AG04450 (cell line): ENCODE data around the gene SAAL1. TPM values are rescaled to one million over a fixed set of nuclear protein-coding genes. Genes with fewer than 3 reads are reported as not detected.

Experiments used
- CTCF ChIA-PET: fragments of 300-600, 350-600 bp; formaldehyde crosslinking; extraction: SDS; loops from one replicate; lab custom pipeline; 2022; ENCODE audit warnings: antibody characterized with exemption, inconsistent platforms; lab: Charles Lee
- POLR2A ChIA-PET: fragments of 350-600 bp; formaldehyde crosslinking; extraction: SDS; loops from one replicate; lab custom pipeline; 2021; ENCODE audit warnings: antibody characterized with exemption, inconsistent platforms; lab: Yijun Ruan, JAX
- DNase-seq: peaks from one replicate; pipeline ENCODE4 v3.0.0-alpha.2; 2011; ENCODE audit warnings: low read depth, low spot score
- H3K27ac ChIP-seq: one replicate; pipeline ENCODE4 v1.5.1; 2012; ENCODE audit warnings: low read depth, low read length, control low read depth
- H3K27me3 ChIP-seq: one replicate; pipeline ENCODE4 v1.6.0; 2012; ENCODE audit warnings: low read length; ENCODE audit not compliant: control insufficient read depth, insufficient read depth
- H3K4me3 ChIP-seq: 2 replicates; pipeline ENCODE4 v1.5.1; 2011; ENCODE audit warnings: mild to moderate bottlenecking, low read depth, low read length, control low read depth
- H3K9me3 ChIP-seq: 2 replicates; pipeline ENCODE4 v1.5.1; 2012; ENCODE audit warnings: low read length; ENCODE audit not compliant: control insufficient read depth, insufficient read depth
- CTCF ChIP-seq: IDR thresholded peaks from 2 replicates; pipeline ENCODE4 v1.5.1; 2011; ENCODE audit warnings: low read depth, low read length, control low read depth, inconsistent platforms
- polyA plus RNA-seq: library from polyadenylated mRNA; depleted of rRNA; stranded (reverse); fragments of >200 nt; gene quantifications from 2 replicates; pipeline ENCODE4 v1.2.3, GENCODE V29; 2011

The SAAL1 gene
- polyA plus RNA-seq, 1 experiment, result 17.0 TPM

DNA sequence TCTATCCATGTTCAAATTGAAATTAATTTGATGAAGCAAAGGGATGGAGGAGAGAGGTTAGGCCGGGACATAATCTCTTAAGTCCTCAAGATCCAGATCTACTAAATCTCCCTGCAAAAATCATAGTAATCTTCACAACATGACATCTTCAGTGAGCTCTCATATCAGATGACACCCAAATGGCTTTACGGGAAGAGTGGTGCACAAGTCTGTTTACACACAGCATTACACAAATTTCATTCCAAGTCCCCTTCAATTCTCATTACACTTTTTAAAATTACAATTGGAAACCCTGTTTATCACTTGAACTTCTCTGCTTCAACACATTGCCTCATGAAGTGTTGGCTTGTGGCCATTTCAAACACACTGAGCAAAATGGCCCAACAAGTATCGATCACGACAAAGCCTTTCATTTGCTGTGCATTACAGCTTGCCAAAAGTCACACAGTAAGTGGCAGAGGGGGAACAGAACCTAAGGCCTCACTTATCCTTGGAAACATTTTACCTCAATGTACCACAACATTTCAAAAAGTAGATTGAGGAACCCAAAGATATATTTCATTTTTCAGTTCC, 41.9 kb downstream of the SAAL1 start:
- H3K9me3 ChIP-seq, result no peaks in the 10 kb centered on the region
- no peak overlapping the region for H3K4me3 ChIP-seq
- no peak overlapping the region for H3K27ac ChIP-seq
- no peak for TF ChIP-seq CTCF
- no peak for DNase-seq
- H3K27me3 ChIP-seq, result no peaks in the 10 kb centered on the region
- CTCF ChIA-PET, result interaction anchor here (1.0 kb wide), 1 partner anchor 30 kb away, joined by 3 read pairs; no protein-coding TSS in a partner anchor
- POLR2A ChIA-PET, result no interaction called here

DNA sequence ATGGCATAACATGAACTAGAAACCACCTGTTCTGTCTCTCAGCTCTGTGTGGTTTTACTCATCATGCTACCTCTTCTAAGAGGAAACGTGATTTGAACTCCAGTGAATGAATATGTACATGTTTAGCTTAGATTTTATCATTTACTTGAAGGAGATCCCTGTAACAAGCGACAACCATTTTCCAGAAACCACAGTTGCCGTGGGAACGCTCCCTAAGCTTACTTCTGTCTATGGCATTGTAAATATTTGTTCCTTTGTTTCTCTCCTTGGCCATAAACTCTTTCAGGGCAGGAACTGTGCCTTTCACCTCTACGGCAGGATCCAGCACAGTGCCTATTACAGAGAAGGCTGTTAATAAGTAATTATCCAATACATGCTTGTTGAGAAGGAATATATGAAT, 42.8 kb downstream of the SAAL1 start:
- CTCF ChIA-PET, result interaction anchor here (1.0 kb wide), 1 partner anchor 29 kb away, joined by 3 read pairs; no protein-coding TSS in a partner anchor
- H3K27ac ChIP-seq, result no peak overlapping the region
- H3K4me3 ChIP-seq, result no peak overlapping the region

DNA sequence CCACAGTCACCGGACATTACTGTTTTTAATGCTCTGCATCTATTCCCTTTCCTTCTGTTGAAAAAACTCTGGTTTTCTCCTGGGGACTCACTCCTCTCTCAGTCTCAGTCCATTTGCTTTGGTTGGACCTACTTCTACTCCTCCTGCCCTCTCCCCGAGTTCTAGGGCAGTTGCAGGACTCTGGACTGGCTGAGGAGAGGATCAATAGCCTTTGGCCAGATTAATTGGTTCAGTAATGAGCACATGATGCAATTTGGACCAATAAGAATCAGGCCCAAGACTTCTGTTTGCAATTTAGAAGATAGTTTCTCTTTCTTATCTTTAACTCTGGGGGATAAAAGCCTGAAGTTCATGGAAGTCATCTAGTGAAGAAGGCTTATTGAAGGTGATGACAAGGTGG, 44.5 kb downstream of the SAAL1 start:
- Histone ChIP-seq H3K4me3 (no peak overlapping the region), H3K27me3 (no peaks in the 10 kb centered on the region), H3K27ac (no peak overlapping the region), H3K9me3 (no peaks in the 10 kb centered on the region)
- ChIA-PET CTCF (no interaction called here), POLR2A (no interaction called here)
- TF ChIP-seq CTCF, result no peak
- DNase-seq, result no peak

More for the DNA sequence above, 42.8 kb downstream of the SAAL1 start:
- POLR2A ChIA-PET, result no interaction called here
- no peak for DNase-seq
- H3K27me3 ChIP-seq, result no peaks in the 10 kb centered on the region
- no peak for TF ChIP-seq CTCF
- H3K9me3 ChIP-seq, result no peaks in the 10 kb centered on the region

- CTCF ChIA-PET, result no interaction called here
- no peak for TF ChIP-seq CTCF
- H3K9me3 ChIP-seq, result no peaks in the 10 kb centered on the region
- no peak overlapping the region for H3K4me3 ChIP-seq
- POLR2A ChIA-PET, result no interaction called here
- no peak for DNase-seq
- H3K27me3 ChIP-seq, result no peaks in the 10 kb centered on the region
- no peak overlapping the region for H3K27ac ChIP-seq
These were observed 49.2 kb downstream of the SAAL1 start for GRCh38 chr11:18056561-18057181.

- ChIA-PET POLR2A (no interaction called here), CTCF (no interaction called here)
- no peaks in the 10 kb centered on the region for H3K27me3 ChIP-seq
- no peak for DNase-seq
- no peaks in the 10 kb centered on the region for H3K9me3 ChIP-seq
- no peak for TF ChIP-seq CTCF
- no peak overlapping the region for H3K27ac ChIP-seq
- H3K4me3 ChIP-seq, result no peak overlapping the region
These were observed 51.3 kb downstream of the SAAL1 start for GRCh38 chr11:18054511-18055103.
